Activated CD8-positive, alpha-beta memory T cell treated with anti-CD3 and anti-CD28 coated beads, Interleukin-2, amount 10 ng/mL, durations not matched to agents 7 days and 5 days (primary cell): ENCODE results near the gene NXPH2. TPM values are rescaled to one million over a fixed set of nuclear protein-coding genes. Genes with fewer than 3 reads are reported as not detected.
A peak's percentile ranks its signal among the peaks of the same experiment; 100 is the strongest.

Experiments
- ATAC-seq: fragments of 150-1000 bp; cut with Tn5 transposase; one replicate; pipeline ENCODE4 v1.10.0; 2021; ENCODE audit warnings: moderate library complexity
- CTCF ChIA-PET: fragments of 350-600 bp; sonication (Branson Sonifier 250); formaldehyde crosslinking; loops from one replicate; lab custom pipeline; 2021; ENCODE audit warnings: antibody characterized with exemption; lab: Charles Lee
- DNase-seq: peaks from one replicate; pipeline ENCODE4 v3.0.0-alpha.2; 2020
- H3K27ac Mint-ChIP-seq: one replicate; pipeline ENCODE4 v1.8.0; 2021; ENCODE audit warnings: mild to moderate bottlenecking, mixed read lengths
- H3K27me3 Mint-ChIP-seq: one replicate; pipeline ENCODE4 v1.8.0; 2021; ENCODE audit warnings: mixed read lengths
- H3K36me3 Mint-ChIP-seq: one replicate; pipeline ENCODE4 v1.8.0; 2021; ENCODE audit warnings: mild to moderate bottlenecking, mixed read lengths
- H3K4me1 Mint-ChIP-seq: one replicate; pipeline ENCODE4 v1.8.0; 2021; ENCODE audit warnings: mixed read lengths
- H3K4me3 Mint-ChIP-seq: one replicate; pipeline ENCODE4 v1.8.0; 2021; ENCODE audit warnings: mild to moderate bottlenecking, moderate library complexity, mixed read lengths
- H3K9me3 Mint-ChIP-seq: one replicate; pipeline ENCODE4 v1.8.0; 2022; ENCODE audit warnings: low read depth, mixed read lengths
- total RNA-seq, 2 experiments: library from RNA; stranded (reverse); gene quantifications; one replicate each; pipeline ENCODE4 v1.2.3, GENCODE V29; 2021

The NXPH2 gene
- not detected for total RNA-seq

DNA sequence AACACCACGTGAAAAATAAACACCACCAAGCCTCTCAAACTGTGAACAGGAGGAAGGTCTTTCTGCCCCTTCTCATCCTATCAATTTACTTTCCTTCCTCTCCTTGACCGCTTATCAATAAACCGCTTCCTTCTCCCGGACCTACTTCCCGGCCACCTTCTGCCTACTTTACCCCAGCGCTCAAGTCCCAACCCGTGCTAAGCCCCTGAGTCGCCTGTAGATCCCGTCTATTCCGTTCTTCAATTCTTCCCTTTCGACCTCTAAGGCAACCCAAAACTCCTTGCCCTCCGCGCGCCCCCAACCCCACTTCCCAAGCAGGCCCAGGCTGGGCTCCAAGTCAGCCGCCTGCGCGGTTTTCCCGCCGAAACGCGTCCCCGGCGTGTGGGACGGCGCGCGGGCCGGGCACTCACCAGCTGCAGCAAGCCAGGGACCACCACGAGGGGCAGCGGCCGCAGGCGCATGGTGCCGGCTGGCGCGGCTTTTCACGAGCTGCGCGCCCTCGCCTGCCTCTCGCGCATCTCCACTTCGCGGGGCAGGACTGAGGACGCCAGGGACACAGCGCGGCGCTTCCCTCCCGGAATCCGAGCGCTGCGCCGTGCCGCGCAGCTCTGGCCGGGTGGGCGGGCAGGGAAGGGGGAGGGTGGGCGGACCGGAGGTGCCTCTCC, at the start of gene NXPH2:
Gene NXPH2, minus strand, starts transcription at position 610 of the 665 bp plus-strand sequence. Its CDS starts 149 bp downstream, at position 461.
- peaks cover 4% of the 10 kb centered on the region for H3K36me3 Mint-ChIP-seq
- H3K27ac Mint-ChIP-seq: no peak within 1 kb of the TSS
- peaks cover 51% of the 10 kb centered on the region for H3K27me3 Mint-ChIP-seq
- DNase-seq (no peak), ATAC-seq (no peak)
- peaks cover 2% of the 10 kb centered on the region for H3K4me1 Mint-ChIP-seq
- H3K9me3 Mint-ChIP-seq: no peaks in the 10 kb centered on the region
- CTCF ChIA-PET: no interaction called here
- H3K4me3 Mint-ChIP-seq: no peak within 1 kb of the TSS

DNA sequence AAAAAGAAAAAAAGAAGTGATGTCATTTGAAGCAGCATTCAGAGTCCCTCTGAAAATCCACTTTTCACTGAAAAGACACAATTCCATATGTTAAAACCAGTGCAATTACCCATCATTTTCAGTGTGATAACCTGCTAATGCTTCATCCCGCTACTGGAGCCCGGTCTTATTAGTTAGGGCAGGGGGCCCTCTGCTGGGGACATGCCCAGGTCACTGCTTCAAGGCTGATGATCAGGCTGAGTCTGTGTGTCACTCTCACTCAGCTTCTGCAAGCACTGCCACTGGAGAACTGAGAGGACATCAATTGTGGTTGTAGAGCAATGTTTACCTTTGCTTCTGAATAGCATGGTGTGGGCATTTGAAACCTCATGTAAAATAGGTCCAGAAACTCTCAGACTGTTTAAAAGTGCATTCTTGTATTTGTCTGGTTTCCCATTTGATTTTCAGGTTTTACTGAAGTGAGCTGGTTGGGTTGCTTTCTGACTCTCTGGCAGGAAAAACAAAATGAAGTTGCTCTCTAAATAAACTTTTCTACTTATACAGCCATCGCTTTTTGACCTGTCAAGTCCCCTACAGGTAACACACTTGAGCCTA, 49.2 kb upstream of the NXPH2 start:
- CTCF ChIA-PET: no interaction called here
- H3K4me1 Mint-ChIP-seq: no peaks in the 10 kb centered on the region
- no peaks in the 10 kb centered on the region for H3K36me3 Mint-ChIP-seq
- H3K27ac Mint-ChIP-seq: no peak overlapping the region
- H3K9me3 Mint-ChIP-seq: no peaks in the 10 kb centered on the region
- peaks cover 4% of the 10 kb centered on the region for H3K27me3 Mint-ChIP-seq
- no peak overlapping the region for H3K4me3 Mint-ChIP-seq
- ATAC-seq (no peak), DNase-seq (peak; percentile 44)

DNA sequence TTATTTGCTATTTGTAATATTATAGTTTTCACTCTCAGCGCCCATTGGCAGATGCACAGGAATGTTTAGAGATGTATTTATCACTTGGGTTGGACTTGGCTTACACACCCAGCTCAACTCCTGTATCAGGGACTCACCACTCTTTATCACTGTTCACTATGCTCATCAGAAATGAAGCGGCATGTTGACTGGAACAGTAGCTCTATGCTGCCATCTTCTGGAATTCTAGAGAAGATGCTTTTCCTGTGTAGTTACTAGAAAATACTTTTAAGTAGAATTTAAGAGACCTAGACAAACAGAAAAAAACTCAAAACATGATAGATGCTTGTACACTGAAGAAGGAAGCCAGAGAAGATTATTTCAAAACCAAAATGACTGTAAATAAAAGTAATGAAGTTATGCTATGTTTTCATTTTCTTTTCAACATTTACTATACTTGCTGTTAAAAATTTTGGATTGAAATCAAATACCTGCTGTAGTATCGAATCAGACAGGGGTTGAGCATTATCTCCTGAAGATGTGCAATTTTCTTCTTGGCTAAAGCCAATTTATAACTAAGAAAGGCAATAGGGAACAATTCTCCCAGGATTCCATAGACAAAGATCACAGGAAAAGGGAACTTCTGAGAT, 47.4 kb upstream of the NXPH2 start:
- DNase-seq (no peak), ATAC-seq (peak; percentile 47)
- Mint-ChIP-seq H3K27me3 (peaks cover 3% of the 10 kb centered on the region), H3K4me1 (no peaks in the 10 kb centered on the region), H3K36me3 (no peaks in the 10 kb centered on the region), H3K9me3 (no peaks in the 10 kb centered on the region), H3K27ac (no peak overlapping the region), H3K4me3 (no peak overlapping the region)
- CTCF ChIA-PET: interaction anchor here (0.6 to 1.5 kb wide), 8 partner anchors 9 to 961 kb away, joined by 3 to 4 read pairs (median 3); no protein-coding TSS in a partner anchor

DNA sequence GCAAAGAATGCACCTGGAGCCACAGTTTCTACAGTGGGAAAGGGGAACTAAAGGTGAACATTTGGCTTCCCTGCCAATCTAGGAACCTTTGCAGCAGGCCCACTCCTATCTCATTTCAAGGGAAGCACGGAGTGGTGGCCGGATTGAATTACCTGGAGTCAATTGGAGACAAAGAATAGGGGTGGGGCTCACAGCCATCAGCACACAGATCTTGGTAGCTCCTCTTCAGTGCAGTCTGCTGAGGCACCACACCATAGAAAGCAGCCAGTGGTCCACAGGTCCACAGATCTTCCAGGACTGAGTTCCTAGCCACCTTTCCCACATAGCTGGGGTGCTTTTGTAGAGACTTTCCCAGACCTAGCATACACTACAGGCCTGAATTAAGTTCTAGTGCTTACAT, 43.5 kb upstream of the NXPH2 start:
- H3K36me3 Mint-ChIP-seq: no peaks in the 10 kb centered on the region
- H3K4me3 Mint-ChIP-seq: no peak overlapping the region
- CTCF ChIA-PET: interaction anchor here (0.6 kb wide), 1 partner anchor 273 kb away, joined by 3 read pairs; no protein-coding TSS in a partner anchor
- H3K27ac Mint-ChIP-seq: no peak overlapping the region
- peaks cover 6% of the 10 kb centered on the region for H3K27me3 Mint-ChIP-seq
- H3K9me3 Mint-ChIP-seq: no peaks in the 10 kb centered on the region
- no peaks in the 10 kb centered on the region for H3K4me1 Mint-ChIP-seq
- DNase-seq: no peak
- ATAC-seq: no peak

DNA sequence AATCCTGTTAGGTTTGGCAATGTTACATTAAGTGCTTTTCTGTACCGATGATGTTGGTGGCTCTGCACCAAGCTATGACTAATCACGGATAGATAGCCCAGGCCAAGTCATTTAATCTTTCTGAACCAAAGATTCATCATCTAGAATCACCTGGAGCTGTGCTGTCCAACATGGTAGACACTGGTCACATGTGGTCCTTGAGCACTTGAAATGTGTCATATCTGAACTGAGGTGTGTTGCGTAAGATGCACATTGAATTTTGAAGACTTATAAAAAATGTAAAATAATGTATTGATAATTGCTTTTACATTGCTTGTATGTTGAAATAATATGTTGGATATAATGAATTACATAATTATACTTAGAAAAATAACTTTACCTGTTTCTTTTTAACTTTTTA, 39.8 kb upstream of the NXPH2 start:
- H3K4me1 Mint-ChIP-seq: no peaks in the 10 kb centered on the region
- CTCF ChIA-PET: no interaction called here
- H3K4me3 Mint-ChIP-seq: no peak overlapping the region
- no peaks in the 10 kb centered on the region for H3K36me3 Mint-ChIP-seq
- H3K27ac Mint-ChIP-seq: no peak overlapping the region
- ATAC-seq (no peak), DNase-seq (no peak)
- peaks cover 2% of the 10 kb centered on the region for H3K27me3 Mint-ChIP-seq
- no peaks in the 10 kb centered on the region for H3K9me3 Mint-ChIP-seq

DNA sequence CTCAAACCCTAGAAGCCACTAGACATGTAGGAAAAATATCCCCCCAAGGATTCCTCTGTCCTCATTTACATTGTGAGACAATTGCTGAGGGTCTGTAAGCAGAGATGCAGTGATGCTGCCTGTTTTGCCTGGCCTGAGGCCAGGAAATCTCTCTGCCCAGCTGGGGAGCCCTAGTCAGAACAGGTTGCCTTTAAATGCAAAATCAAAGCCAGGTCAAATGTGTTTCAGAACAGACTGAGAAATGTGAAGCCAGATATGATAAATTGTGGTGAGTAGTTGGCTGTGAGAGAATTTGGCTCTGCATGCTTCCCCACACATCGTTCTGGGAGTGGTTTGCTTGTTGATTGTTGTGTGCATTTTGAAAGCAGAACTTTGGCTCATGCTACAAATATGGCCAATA, 38.4 kb upstream of the NXPH2 start:
- CTCF ChIA-PET: interaction anchor here (1.3 kb wide), 1 partner anchor 9 kb away, joined by 3 read pairs; no protein-coding TSS in a partner anchor
- Mint-ChIP-seq H3K27me3 (peaks cover 2% of the 10 kb centered on the region), H3K9me3 (no peaks in the 10 kb centered on the region), H3K4me3 (no peak overlapping the region), H3K4me1 (no peaks in the 10 kb centered on the region), H3K36me3 (no peaks in the 10 kb centered on the region), H3K27ac (no peak overlapping the region)
- ATAC-seq: no peak
- no peak for DNase-seq

DNA sequence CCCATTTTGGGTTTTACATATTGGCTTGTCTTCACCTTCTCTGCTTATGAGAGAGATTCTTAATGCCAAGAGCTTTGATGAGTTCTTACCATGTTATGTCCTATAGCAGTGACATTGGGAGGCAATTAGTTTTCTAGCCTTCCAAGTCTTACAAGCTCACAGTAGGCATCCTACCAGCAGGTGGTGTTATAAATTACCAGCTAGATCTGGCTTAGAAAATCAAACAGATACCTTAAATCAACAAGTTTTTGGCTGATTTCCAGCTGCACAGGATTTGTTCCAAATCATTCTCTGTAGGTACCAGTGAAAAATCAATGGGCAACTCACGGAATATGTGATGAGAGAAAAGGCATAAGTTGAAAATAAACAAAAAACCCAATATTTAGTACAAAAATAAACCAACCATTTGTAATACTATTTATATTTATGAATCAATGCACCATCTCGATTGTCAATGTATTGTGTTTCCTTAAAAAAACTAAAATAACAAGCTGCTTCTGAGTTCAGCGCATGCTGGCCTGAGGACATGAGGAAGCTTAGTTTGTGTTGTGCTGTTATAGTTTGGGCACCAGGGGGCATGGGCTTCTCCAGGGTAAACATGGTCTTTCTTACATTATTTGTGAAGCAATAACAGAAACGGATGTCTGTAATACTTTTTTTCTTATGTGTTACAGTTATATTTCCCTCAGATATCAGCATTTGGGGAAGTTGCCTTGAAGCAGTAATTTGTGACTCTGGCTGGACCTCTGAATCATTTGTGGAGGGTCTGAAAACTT, 34.1 kb upstream of the NXPH2 start:
- H3K36me3 Mint-ChIP-seq: no peaks in the 10 kb centered on the region
- H3K4me1 Mint-ChIP-seq: no peaks in the 10 kb centered on the region
- H3K4me3 Mint-ChIP-seq: no peak overlapping the region
- H3K27me3 Mint-ChIP-seq: peaks cover 3% of the 10 kb centered on the region
- ATAC-seq: no peak
- no peak overlapping the region for H3K27ac Mint-ChIP-seq
- no peaks in the 10 kb centered on the region for H3K9me3 Mint-ChIP-seq
- DNase-seq: no peak
- CTCF ChIA-PET: interaction anchor here (1.0 kb wide), 1 partner anchor 14 kb away, joined by 3 read pairs; no protein-coding TSS in a partner anchor

DNA sequence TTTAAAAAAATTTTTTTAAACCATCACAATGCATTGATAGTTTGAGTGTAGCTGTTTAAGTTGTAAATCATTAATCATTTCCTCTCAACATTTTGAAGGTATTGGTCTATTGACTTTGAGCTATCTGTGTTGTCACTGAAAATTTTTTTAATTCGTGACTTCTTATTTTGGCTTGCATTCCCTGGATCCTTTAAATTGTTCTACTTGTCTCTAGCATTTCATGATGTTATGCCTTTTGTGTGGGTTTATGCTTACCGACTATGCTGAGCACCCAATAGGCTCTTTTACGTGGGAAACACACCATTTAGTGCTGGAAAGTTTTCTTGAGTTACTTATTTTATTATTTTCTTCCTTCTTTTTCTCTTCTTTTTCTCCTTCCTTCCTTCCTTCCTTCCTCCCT, 31.2 kb upstream of the NXPH2 start:
- ATAC-seq (no peak), DNase-seq (no peak)
- H3K36me3 Mint-ChIP-seq: no peaks in the 10 kb centered on the region
- CTCF ChIA-PET: no interaction called here
- H3K27ac Mint-ChIP-seq: no peak overlapping the region
- no peaks in the 10 kb centered on the region for H3K4me1 Mint-ChIP-seq
- no peak overlapping the region for H3K4me3 Mint-ChIP-seq
- H3K9me3 Mint-ChIP-seq: no peaks in the 10 kb centered on the region
- peaks cover 3% of the 10 kb centered on the region for H3K27me3 Mint-ChIP-seq

DNA sequence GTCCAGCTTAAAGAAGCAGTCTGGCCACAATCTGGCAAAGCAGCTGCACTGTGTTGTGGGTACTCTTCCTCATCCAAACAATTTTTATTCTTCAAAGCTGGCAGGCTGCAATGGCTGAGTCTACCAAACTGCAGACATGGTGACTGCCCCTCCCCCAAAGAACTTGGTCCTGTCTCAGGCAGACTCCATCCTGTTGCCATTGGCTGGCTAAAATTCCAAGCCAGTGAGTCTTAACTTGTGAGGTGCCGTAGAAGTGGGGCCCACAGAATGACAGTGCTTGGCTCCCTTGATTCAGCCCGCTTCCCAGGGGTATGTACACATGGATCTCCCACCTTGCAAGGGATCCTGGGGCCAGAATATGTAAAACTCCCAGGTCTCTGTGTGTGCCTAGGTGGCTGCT, 14.5 kb upstream of the NXPH2 start:
- no peaks in the 10 kb centered on the region for H3K36me3 Mint-ChIP-seq
- H3K27ac Mint-ChIP-seq: no peak overlapping the region
- no peaks in the 10 kb centered on the region for H3K4me1 Mint-ChIP-seq
- DNase-seq (no peak), ATAC-seq (no peak)
- H3K9me3 Mint-ChIP-seq: peaks cover 2% of the 10 kb centered on the region
- CTCF ChIA-PET: no interaction called here
- H3K27me3 Mint-ChIP-seq: peaks cover 16% of the 10 kb centered on the region
- H3K4me3 Mint-ChIP-seq: no peak overlapping the region

DNA sequence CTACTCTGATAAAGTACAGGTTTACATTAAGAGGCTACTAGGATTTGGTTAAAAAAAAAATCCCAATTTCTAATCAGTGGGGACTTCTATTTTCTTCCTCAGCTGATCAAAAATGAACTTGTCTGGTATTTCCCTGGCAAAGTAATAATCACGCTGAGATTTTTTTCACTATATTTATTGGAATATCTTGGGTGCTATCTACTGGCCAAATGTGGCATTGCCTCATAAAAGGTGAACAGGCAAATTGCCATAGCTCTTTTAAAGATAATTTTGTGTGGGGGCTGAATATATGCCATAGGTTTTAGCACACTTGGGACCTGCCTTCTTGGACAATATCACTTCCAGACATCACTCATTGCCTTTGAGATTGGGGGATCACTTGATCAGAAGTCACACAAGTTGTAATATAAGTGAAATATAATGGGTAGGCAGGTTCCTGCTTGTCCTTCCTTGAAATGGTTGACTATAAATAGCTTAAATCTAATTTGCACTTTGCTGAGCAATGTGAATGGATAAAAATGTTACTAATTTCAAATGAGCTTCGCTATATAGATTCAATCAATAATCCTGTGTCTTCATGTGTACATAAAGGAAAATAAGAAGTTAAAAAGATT, 7.0 kb upstream of the NXPH2 start:
- DNase-seq: no peak
- Mint-ChIP-seq H3K36me3 (no peaks in the 10 kb centered on the region), H3K9me3 (no peaks in the 10 kb centered on the region), H3K4me3 (no peak overlapping the region), H3K4me1 (no peaks in the 10 kb centered on the region), H3K27ac (no peak overlapping the region), H3K27me3 (peaks cover 35% of the 10 kb centered on the region)
- CTCF ChIA-PET: interaction anchor here (0.5 to 1.3 kb wide), 4 partner anchors 40 to 921 kb away, joined by 3 to 6 read pairs (median 4); no protein-coding TSS in a partner anchor
- no peak for ATAC-seq

DNA sequence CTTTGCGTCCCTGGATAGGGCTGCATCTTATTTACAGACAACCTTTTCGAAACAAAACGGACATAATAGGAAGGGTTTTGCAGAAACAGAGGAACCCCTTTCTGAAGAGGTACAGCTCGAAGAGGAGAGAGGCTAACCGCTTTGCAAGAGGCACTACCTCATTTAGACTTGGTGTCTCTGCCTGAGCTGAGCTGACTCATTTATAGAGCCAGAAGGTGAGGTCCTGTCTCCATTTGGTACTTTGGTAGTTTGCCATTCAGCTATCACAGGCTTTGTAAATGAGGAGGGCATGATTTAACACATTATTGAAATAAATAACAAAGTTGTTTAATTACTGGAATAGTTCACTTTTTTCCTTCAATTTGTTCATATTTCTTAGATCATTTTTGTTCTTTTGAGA, 2.2 kb upstream of the NXPH2 start:
- H3K4me1 Mint-ChIP-seq: peaks cover 2% of the 10 kb centered on the region
- H3K9me3 Mint-ChIP-seq: no peaks in the 10 kb centered on the region
- no peak for DNase-seq
- CTCF ChIA-PET: no interaction called here
- no peak overlapping the region for H3K4me3 Mint-ChIP-seq
- ATAC-seq: no peak
- H3K36me3 Mint-ChIP-seq: peaks cover 4% of the 10 kb centered on the region
- no peak overlapping the region for H3K27ac Mint-ChIP-seq
- peaks cover 52% of the 10 kb centered on the region for H3K27me3 Mint-ChIP-seq

DNA sequence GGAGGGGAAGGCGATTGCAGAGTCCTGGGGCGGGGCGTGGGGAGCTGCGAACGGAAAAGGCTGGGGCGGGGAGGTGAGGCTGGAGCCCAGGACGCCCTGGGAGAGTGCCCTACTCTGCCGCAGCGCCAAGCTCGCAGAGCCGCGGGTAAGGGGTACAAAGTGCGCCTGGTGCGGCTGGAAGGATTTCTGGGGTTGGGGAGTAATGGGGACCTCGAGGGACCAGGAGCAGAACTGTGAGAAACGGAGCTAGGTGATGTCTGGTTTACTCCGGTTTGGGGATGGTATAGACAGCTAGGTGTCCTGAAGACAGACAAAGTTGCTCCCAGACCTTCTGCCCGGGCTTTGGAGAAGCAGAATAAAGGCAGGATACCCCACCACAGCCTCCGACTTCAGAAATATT, 718 bp upstream of the NXPH2 start:
- Mint-ChIP-seq H3K27ac (no peak overlapping the region), H3K27me3 (peaks cover 53% of the 10 kb centered on the region), H3K4me3 (no peak overlapping the region), H3K4me1 (peaks cover 2% of the 10 kb centered on the region), H3K9me3 (no peaks in the 10 kb centered on the region), H3K36me3 (peaks cover 4% of the 10 kb centered on the region)
- ATAC-seq (no peak), DNase-seq (no peak)
- CTCF ChIA-PET: no interaction called here

DNA sequence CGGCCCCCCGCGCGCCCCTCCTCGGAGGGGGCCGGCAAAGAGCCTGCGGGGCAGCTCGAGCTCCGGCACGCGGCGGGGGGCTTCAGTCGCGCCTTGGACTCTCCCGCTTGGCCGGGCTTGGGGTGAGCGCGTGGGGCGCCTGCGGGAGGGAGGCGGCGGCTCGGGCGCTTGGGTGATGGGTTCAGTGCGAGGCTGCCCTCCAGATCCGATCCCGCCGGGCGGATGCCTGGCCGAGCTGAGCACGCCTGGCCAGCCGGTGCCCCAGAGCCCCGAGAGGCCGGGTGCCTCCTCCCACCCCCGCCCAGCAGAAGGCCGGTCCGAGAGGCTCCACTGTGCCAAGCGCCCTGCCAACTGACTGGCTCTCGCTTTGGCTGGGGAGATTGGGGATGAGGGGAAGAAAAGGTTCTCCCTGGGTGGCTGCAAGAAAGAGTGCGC, 273 bp upstream of the NXPH2 start:
- ATAC-seq: no peak
- CTCF ChIA-PET: no interaction called here
- DNase-seq: no peak
- H3K4me3 Mint-ChIP-seq: no peak overlapping the region
- H3K27me3 Mint-ChIP-seq: peaks cover 53% of the 10 kb centered on the region
- peaks cover 4% of the 10 kb centered on the region for H3K36me3 Mint-ChIP-seq
- H3K9me3 Mint-ChIP-seq: no peaks in the 10 kb centered on the region
- peaks cover 2% of the 10 kb centered on the region for H3K4me1 Mint-ChIP-seq
- H3K27ac Mint-ChIP-seq: no peak overlapping the region
